Measurements from ENCODE around the gene DUS2. TPM values are rescaled to one million over a fixed set of nuclear protein-coding genes. Genes with fewer than 3 reads are reported as not detected.

DUS2 gene
- total RNA-seq, 1 experiment from 2014 or later: 19.9 TPM

DNA sequence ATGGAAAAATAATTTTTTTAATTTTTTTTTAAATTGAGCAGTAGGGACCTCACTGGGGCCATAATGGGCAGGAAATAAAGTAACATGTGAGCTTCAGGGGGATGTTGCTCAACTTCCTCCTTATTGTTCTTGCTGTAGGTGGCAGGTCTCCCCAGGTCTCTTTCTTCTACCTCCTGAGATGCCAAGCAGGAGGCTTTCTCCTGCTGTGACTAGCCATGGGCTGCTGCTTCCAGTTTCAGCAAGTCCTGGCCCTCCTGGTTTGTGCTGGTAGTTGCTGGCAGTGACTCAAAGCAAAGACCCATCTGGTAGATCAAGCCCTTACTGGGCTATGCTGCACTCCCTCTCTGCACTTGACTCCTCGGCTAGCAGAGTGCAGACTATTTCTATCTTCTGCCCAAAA lies 9.6 kb upstream of the DUS2 start:
- Histone ChIP-seq H2AFZ (ENCODE audit: low read length) (no peak overlapping the region), H3K9me3 (ENCODE audit: low read length) (no peaks in the 10 kb centered on the region), H3K4me3 (ENCODE audit: low read length) (no peak overlapping the region), H4K20me1 (ENCODE audit: low read length) (no peaks in the 10 kb centered on the region), H3F3A (ENCODE audit: low read length, unreplicated experiment) (no peaks in the 10 kb centered on the region), H3K36me3 (ENCODE audit: low read depth, low read length) (no peaks in the 10 kb centered on the region), H3K4me1 (ENCODE audit: insufficient read depth, low read length) (no peaks in the 10 kb centered on the region), H3K79me2 (ENCODE audit: low read length) (no peaks in the 10 kb centered on the region), H3K27me3 (ENCODE audit: low read length) (no peaks in the 10 kb centered on the region), H3K9ac (ENCODE audit: low read length) (no peak overlapping the region), H3K9me2 (replicated peaks; ENCODE audit: low read length) (no peaks in the 10 kb centered on the region), H3K27ac (ENCODE audit: low read length) (no peak overlapping the region), H3K4me2 (ENCODE audit: low read length) (no peak overlapping the region)
- DNase-seq (no peak), ATAC-seq (no peak)
- POLR2A ChIA-PET (ENCODE audit: unreplicated experiment): no interaction called here
- TF ChIP-seq, protein P1, sequence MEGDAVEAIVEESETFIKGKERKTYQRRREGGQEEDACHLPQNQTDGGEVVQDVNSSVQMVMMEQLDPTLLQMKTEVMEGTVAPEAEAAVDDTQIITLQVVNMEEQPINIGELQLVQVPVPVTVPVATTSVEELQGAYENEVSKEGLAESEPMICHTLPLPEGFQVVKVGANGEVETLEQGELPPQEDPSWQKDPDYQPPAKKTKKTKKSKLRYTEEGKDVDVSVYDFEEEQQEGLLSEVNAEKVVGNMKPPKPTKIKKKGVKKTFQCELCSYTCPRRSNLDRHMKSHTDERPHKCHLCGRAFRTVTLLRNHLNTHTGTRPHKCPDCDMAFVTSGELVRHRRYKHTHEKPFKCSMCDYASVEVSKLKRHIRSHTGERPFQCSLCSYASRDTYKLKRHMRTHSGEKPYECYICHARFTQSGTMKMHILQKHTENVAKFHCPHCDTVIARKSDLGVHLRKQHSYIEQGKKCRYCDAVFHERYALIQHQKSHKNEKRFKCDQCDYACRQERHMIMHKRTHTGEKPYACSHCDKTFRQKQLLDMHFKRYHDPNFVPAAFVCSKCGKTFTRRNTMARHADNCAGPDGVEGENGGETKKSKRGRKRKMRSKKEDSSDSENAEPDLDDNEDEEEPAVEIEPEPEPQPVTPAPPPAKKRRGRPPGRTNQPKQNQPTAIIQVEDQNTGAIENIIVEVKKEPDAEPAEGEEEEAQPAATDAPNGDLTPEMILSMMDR (conservative IDR thresholded peaks at IDR 0.05; ENCODE audit: low read depth, low read length): no peak
- TF ChIP-seq EZH2phosphoT487 (IDR thresholded peaks at IDR 0.05; ENCODE audit: borderline replicate concordance, low read length) (no peak), EZH2 (IDR thresholded peaks at IDR 0.05; ENCODE audit: low read length, unreplicated experiment) (no peak)
- no TSS peak for BruUV-seq (replicated peaks)
- CTCF ChIA-PET: no interaction called here
- intact Hi-C loops (cut with micrococcal nuclease): no loop called here

DNA sequence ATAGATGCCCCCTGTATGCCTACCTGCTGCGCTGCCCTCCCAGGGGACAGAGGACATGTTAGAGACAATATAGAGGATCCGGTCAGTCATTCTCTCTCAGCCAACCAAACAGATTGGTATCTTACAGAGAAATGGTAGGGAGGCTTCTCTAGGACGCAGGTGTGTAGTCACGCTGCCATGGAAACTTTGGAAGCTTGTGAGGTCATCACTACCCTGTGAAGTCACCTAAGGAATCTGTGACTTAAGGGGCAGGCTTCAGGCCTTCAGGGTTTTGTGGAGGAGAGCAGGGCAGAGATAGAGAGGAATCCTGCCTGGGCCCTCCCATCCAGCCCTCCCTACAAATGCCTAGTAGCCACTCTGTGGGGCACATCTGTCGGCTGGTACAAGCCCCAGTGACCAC lies 7.4 kb upstream of the DUS2 start, which contains the start of gene DPEP2NB:
Gene DPEP2NB, minus strand, starts transcription at position 231 of the 400 bp plus-strand sequence. Its CDS starts 141 bp downstream, at position 90.
- no peak for DNase-seq
- Histone ChIP-seq H3K9me2 (replicated peaks; ENCODE audit: low read length) (no peaks in the 10 kb centered on the region), H3K9me3 (ENCODE audit: low read length) (no peaks in the 10 kb centered on the region), H3K4me1 (ENCODE audit: insufficient read depth, low read length) (no peaks in the 10 kb centered on the region), H2AFZ (ENCODE audit: low read length) (no peak within 1 kb of the TSS), H3K4me2 (ENCODE audit: low read length) (no peak within 1 kb of the TSS), H3K9ac (ENCODE audit: low read length) (no peak within 1 kb of the TSS), H3K27me3 (ENCODE audit: low read length) (no peaks in the 10 kb centered on the region), H3F3A (ENCODE audit: low read length, unreplicated experiment) (no peaks in the 10 kb centered on the region), H3K36me3 (ENCODE audit: low read depth, low read length) (no peaks in the 10 kb centered on the region), H3K4me3 (ENCODE audit: low read length) (no peak within 1 kb of the TSS), H3K27ac (ENCODE audit: low read length) (no peak within 1 kb of the TSS), H4K20me1 (ENCODE audit: low read length) (no peaks in the 10 kb centered on the region), H3K79me2 (ENCODE audit: low read length) (no peaks in the 10 kb centered on the region)
- no TSS peak for BruUV-seq (replicated peaks)
- ChIA-PET CTCF (no interaction called here), POLR2A (ENCODE audit: unreplicated experiment) (no interaction called here)
- no peak for ATAC-seq
- no peak for TF ChIP-seq EZH2 (IDR thresholded peaks at IDR 0.05; ENCODE audit: low read length, unreplicated experiment)
- TF ChIP-seq, protein P1 (conservative IDR thresholded peaks at IDR 0.05; ENCODE audit: low read depth, low read length): no peak
- TF ChIP-seq EZH2phosphoT487 (IDR thresholded peaks at IDR 0.05; ENCODE audit: borderline replicate concordance, low read length): no peak
- intact Hi-C loops (cut with micrococcal nuclease): no loop called here

DNA sequence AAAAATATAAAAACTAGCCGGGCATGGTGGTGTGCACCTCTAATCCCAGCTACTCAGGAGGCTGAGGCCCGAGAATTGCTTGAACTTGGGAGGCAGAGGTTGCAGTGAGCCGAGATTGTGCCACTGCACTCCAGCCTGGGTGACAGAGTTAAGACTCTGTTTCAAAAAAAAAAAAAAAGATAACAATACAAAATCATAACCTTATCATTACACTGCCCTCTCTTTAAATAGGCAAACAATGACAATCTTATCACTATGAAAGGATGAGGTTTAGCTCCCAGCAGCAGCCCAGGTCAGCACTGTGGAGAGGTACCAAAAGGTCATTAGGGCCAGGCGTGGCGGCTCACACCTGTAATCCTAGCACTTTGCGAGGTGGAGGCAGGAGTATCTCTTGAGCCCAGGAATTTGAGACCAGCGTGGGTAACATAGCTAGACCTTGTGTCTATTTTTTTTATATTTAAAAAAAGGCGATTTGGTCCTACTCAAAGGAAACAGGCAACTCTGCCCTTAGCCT lies 3.9 kb upstream of the DUS2 start:
- intact Hi-C loops (cut with micrococcal nuclease): no loop called here
- CTCF ChIA-PET: no interaction called here
- Histone ChIP-seq H3K9me2 (replicated peaks; ENCODE audit: low read length) (no peaks in the 10 kb centered on the region), H3K4me2 (ENCODE audit: low read length) (no peak overlapping the region), H3K27me3 (ENCODE audit: low read length) (no peaks in the 10 kb centered on the region), H3K9ac (ENCODE audit: low read length) (no peak overlapping the region), H3K4me3 (ENCODE audit: low read length) (no peak overlapping the region), H4K20me1 (ENCODE audit: low read length) (no peaks in the 10 kb centered on the region), H3K36me3 (ENCODE audit: low read depth, low read length) (no peaks in the 10 kb centered on the region), H3K9me3 (ENCODE audit: low read length) (no peaks in the 10 kb centered on the region), H3K4me1 (ENCODE audit: insufficient read depth, low read length) (peaks cover 5% of the 10 kb centered on the region; the same call in 1 of the 2 replicates), H3F3A (ENCODE audit: low read length, unreplicated experiment) (no peaks in the 10 kb centered on the region), H3K27ac (ENCODE audit: low read length) (no peak overlapping the region), H3K79me2 (ENCODE audit: low read length) (peaks cover 34% of the 10 kb centered on the region), H2AFZ (ENCODE audit: low read length) (no peak overlapping the region)
- TF ChIP-seq EZH2phosphoT487 (IDR thresholded peaks at IDR 0.05; ENCODE audit: borderline replicate concordance, low read length) (no peak), EZH2 (IDR thresholded peaks at IDR 0.05; ENCODE audit: low read length, unreplicated experiment) (no peak)
- TF ChIP-seq, protein P1 (conservative IDR thresholded peaks at IDR 0.05; ENCODE audit: low read depth, low read length): no peak
- POLR2A ChIA-PET (ENCODE audit: unreplicated experiment): no interaction called here
- ATAC-seq: no peak
- no peak for DNase-seq
- BruUV-seq (replicated peaks): no TSS peak
